ENCODE measurements around the gene AXIN1. TPM values are rescaled to one million over a fixed set of nuclear protein-coding genes. Genes with fewer than 3 reads are reported as not detected.
A peak's percentile ranks its signal among the peaks of the same experiment; 100 is the strongest.
"Not testable (repeated sequence)": the region's sequence is repeated elsewhere in the genome, so short reads cannot be mapped to it uniquely, and the experiment has no call there.

Gene AXIN1
- total and polyA plus RNA-seq, 2 of the 8 experiments (the other 6 are each of a cell fraction or from before 2014, with no cell fraction given): 12.5 to 41.9 TPM

GRCh38 chr16:267562-267961 is 85.0 kb downstream of the AXIN1 start:
- H3K79me1 ChIP-seq (ENCODE audit: low read depth, low read length); CTCF ChIA-PET (ENCODE audit: partially characterized antibody); H3K18ac ChIP-seq (ENCODE audit: extremely low read depth, low read length); H3K27ac ChIP-seq (ENCODE audit: low read depth, low read length); H3K4me2 ChIP-seq (ENCODE audit: insufficient read depth in 1 of 2, low read depth in 2 of 2, low read length in 2 of 2); H2BK15ac ChIP-seq (ENCODE audit: low read length); FAIRE-seq; H3K4ac ChIP-seq (replicated peaks; ENCODE audit: insufficient read length, low read depth, low read length); H3K79me2 ChIP-seq (ENCODE audit: control insufficient read depth in 1 of 2, insufficient read depth in 2 of 2, low read length in 2 of 2); DNase-seq (ENCODE audit: low read depth in 1 of 2, low spot score in 2 of 2); H3K14ac ChIP-seq (ENCODE audit: insufficient read length); H3K9ac ChIP-seq (replicated peaks in 1 of 4; ENCODE audit: extremely low read depth in 1 of 4, low read depth in 3 of 4, low read length in 3 of 4); H2BK120ac ChIP-seq (replicated peaks; ENCODE audit: low read depth, low read length); H3K56ac ChIP-seq (replicated peaks; ENCODE audit: insufficient read length, low read depth, low read length); H4K91ac ChIP-seq (replicated peaks; ENCODE audit: insufficient read length, low read length); H4K8ac ChIP-seq (ENCODE audit: extremely low read depth, insufficient read depth, low read length); H3K4me1 ChIP-seq (replicated peaks in 1 of 4; ENCODE audit: control insufficient read depth in 3 of 4, insufficient read depth in 4 of 4, low read length in 3 of 4); H3K23ac ChIP-seq (ENCODE audit: insufficient read length); H3K27me3 ChIP-seq (replicated peaks in 1 of 4; ENCODE audit: control insufficient read depth in 3 of 4, extremely low read depth in 1 of 4, insufficient read depth in 3 of 4, low read length in 3 of 4); H3K4me3 ChIP-seq (ENCODE audit: extremely low read depth in 1 of 4, insufficient read depth in 2 of 4, low read depth in 3 of 4, low read length in 4 of 4); H3K9me3 ChIP-seq (ENCODE audit: insufficient read depth in 2 of 2, low read depth in 1 of 2, low read length in 1 of 2); H4K5ac ChIP-seq (ENCODE audit: insufficient read length, low read depth, low read length); H2AFZ ChIP-seq (ENCODE audit: low read length); H3K23me2 ChIP-seq (ENCODE audit: low read depth, low read length); H2BK20ac ChIP-seq (ENCODE audit: low read length); H3K36me3 ChIP-seq (ENCODE audit: control insufficient read depth in 2 of 4, insufficient read depth in 4 of 4, low read length in 3 of 4); H4K20me1 ChIP-seq (replicated peaks in 1 of 2; ENCODE audit: control insufficient read depth in 1 of 2, insufficient read depth in 2 of 2, low read length in 2 of 2): not testable (repeated sequence)
- peak overlapping the region; percentile 3; the same call in 1 of the 2 replicates for H2BK5ac ChIP-seq (ENCODE audit: low read depth, low read length)
- peak overlapping the region; percentile 79; the same call in 1 of the 2 replicates for H2AK5ac ChIP-seq (ENCODE audit: low read depth, low read length)
- 89% methylated on average over 17 of the region's 17 CpGs; no CpG with 5 or more reads in 1 of the 2 experiments for WGBS, 2 experiments (ENCODE audit: extremely low coverage in 1 of 2, insufficient coverage in 1 of 2, insufficient read length in 1 of 2, insufficient replicate concordance in 2 of 2, low coverage in 1 of 2, low lambda C conversion rate in 2 of 2, missing lambda C conversion rate in 1 of 2)
- POLR2A ChIA-PET (ENCODE audit: partially characterized antibody): interaction anchor here (1.0 to 2.4 kb wide), 2 partner anchors 16 to 40 kb away, joined by 3 to 13 read pairs; partner anchors contain the start of gene PDIA2
- H2BK12ac ChIP-seq (ENCODE audit: low read depth, low read length): 0 out of 2 replicates have a peak overlapping the region, but pooled peaks have one; percentile 50
